Panc1 (cell line): Measurements from ENCODE around the gene FAM221B. TPM values are rescaled to one million over a fixed set of nuclear protein-coding genes. Genes with fewer than 3 reads are reported as not detected.

Source experiments
- ATAC-seq: fragments of 200-7000 bp; cut with Tn5 transposase; 2 replicates; pipeline ENCODE4 v1.9.1; 2020; ENCODE audit warnings: mild to moderate bottlenecking, moderate library complexity
- BruUV-seq: library from RNA; stranded (reverse); fragments of 400-500 nt; replicated peaks from 2 replicates; lab custom pipeline; 2021; lab: Mats Ljungman, UMichigan
- CTCF ChIA-PET: fragments of 300-600 bp; sonication (Branson Sonifier 250); formaldehyde crosslinking; loops from one replicate; lab custom pipeline; 2022; ENCODE audit warnings: antibody characterized with exemption; lab: Charles Lee
- POLR2A ChIA-PET: fragments of 300-600 bp; sonication (Branson Sonifier 250); formaldehyde crosslinking; loops from one replicate; lab custom pipeline; 2022; ENCODE audit warnings: antibody characterized with exemption; lab: Charles Lee
- DNase-seq: peaks from one replicate; pipeline ENCODE4 v3.0.0-alpha.2; 2010; ENCODE audit warnings: low read depth, low spot score
- H3K27ac ChIP-seq: 2 replicates; pipeline ENCODE4 v1.5.1; 2011; ENCODE audit warnings: mild to moderate bottlenecking, low read length, inconsistent platforms
- H3K27me3 ChIP-seq: fragments of 200-500 bp; sonication (Bioruptor generic); 2 replicates; pipeline ENCODE4 v1.6.0; 2014; ENCODE audit warnings: low read length, inconsistent platforms; ENCODE audit not compliant: control insufficient read depth, insufficient read depth
- H3K36me3 ChIP-seq: fragments of 200-500 bp; sonication (Bioruptor generic); 2 replicates; pipeline ENCODE4 v1.5.1; 2014; ENCODE audit warnings: inconsistent platforms, mild to moderate bottlenecking, low read length, moderate library complexity; ENCODE audit not compliant: control insufficient read depth, insufficient read depth
- H3K4me1 ChIP-seq: 2 replicates; pipeline ENCODE4 v1.5.1; 2011; ENCODE audit warnings: inconsistent platforms, mild to moderate bottlenecking, low read length, moderate library complexity; ENCODE audit not compliant: control insufficient read depth, insufficient read depth
- H3K4me3 ChIP-seq, 2 experiments: 2 replicates each; pipeline ENCODE4 v1.5.1; 2011 to 2012; ENCODE audit warnings: low read depth in 2 of 2, low read length in 2 of 2, mild to moderate bottlenecking in 2 of 2, inconsistent platforms in 1 of 2, moderate library complexity in 1 of 2
- H3K9me3 ChIP-seq: fragments of 200-500 bp; sonication (Bioruptor generic); 2 replicates; pipeline ENCODE4 v1.5.1; 2014; ENCODE audit warnings: low read depth, mild to moderate bottlenecking, inconsistent platforms, low read length, moderate library complexity; ENCODE audit not compliant: control insufficient read depth, insufficient read depth
- POLR2AphosphoS5 ChIP-seq: IDR thresholded peaks from 2 replicates; pipeline ENCODE4 v1.6.1; 2012; ENCODE audit warnings: mild to moderate bottlenecking, low read depth, low read length, moderate library complexity
- REST ChIP-seq, 2 experiments: IDR thresholded peaks; 2 replicates each; pipeline ENCODE4 v1.6.1; 2011 to 2012; ENCODE audit warnings: low read depth in 2 of 2, control low read depth in 1 of 2, low read length in 1 of 2, mild to moderate bottlenecking in 1 of 2, moderate library complexity in 1 of 2; ENCODE audit not compliant: insufficient read depth in 1 of 2
- SIN3A ChIP-seq: IDR thresholded peaks from 2 replicates; pipeline ENCODE4 v1.6.1; 2012; ENCODE audit warnings: low read depth, mild to moderate bottlenecking, low read length, moderate library complexity, borderline replicate concordance; ENCODE audit not compliant: insufficient read depth
- TCF7L2 ChIP-seq: IDR thresholded peaks from 2 replicates; pipeline ENCODE4 v1.6.1; 2011; ENCODE audit warnings: mild to moderate bottlenecking, low read depth, low read length, inconsistent platforms
- in situ Hi-C: cut with HindIII; loops from 2 replicates; pipeline ENCODE4 v1.10.0; 2016; ENCODE audit warnings: low sequenced_read_pairs, low pct_unique_long_range_greater_than_20kb
- intact Hi-C: fragments of 100-400 bp; cut with micrococcal nuclease; formaldehyde crosslinking; loops from one replicate; pipeline ENCODE4 v1.10.0; 2022; ENCODE audit not compliant: unreplicated experiment
- total RNA-seq: library from RNA; stranded (reverse); gene quantifications from one replicate; pipeline ENCODE4 v1.2.1, GENCODE V29; 2021; ENCODE audit not compliant: unreplicated experiment
- TF ChIP-seq, protein P1 (sequence below): fragments of 450-650 bp; IDR thresholded peaks from 2 replicates; pipeline ENCODE4 v1.5.1; 2017; ENCODE audit warnings: mild to moderate bottlenecking

FAM221B gene
- total RNA-seq, 1 experiment from 2014 or later: not detected

DNA sequence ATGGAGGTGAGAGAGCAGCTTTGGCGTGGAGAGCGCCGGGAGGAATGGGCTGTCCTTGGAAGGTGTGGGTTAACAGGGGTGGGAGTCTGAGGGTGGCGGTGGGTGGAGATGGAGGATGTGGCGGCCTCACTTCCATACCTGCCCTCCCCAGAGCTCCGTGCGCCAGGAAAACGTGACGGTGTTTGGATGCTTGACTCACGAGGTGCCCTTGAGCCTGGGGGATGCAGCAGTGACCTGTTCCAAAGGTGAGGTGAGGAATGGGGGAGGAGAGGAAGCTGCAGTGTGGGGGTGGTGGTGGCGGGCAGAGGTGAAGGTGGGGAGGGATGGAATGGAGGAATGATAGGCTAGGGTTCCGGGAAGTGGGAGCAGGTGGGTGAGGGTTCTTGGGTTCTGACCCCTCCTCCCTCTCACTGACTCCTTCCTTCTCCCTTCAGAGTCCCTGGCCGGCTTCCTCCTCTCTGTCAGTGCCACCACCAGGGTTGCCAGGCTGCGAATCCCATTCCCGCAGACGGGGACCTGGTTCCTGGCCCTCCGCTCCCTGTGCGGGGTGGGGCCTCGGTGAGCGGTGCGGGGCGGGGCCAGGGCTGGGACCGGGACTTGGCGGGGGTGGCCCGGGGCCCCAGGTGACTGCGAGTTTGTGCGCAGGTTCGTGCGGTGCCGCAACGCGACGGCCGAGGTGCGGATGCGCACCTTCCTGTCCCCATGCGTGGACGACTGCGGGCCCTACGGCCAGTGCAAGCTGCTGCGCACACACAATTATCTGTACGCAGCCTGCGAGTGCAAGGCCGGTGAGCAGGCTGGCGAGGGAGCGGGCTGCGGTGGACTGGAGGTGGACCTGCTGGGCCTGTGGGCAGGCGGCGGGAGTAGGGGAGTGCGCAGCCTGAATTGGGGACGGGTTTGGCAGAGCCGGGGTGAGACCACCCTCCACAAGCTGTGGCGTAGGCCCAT is 17.6 kb upstream of the FAM221B start:
- intact Hi-C loops (no loop called here), in situ Hi-C loops (no loop called here)
- ATAC-seq: no peak
- H3K27me3 ChIP-seq: no peaks in the 10 kb centered on the region
- BruUV-seq: no TSS peak
- H3K9me3 ChIP-seq: no peaks in the 10 kb centered on the region
- TF ChIP-seq POLR2AphosphoS5: no peak
- H3K27ac ChIP-seq: no peak overlapping the region
- no peaks in the 10 kb centered on the region; the same call in 1 of the 2 replicates for H3K4me1 ChIP-seq
- no peak overlapping the region for H3K4me3 ChIP-seq
- ChIA-PET CTCF (interaction anchor here (0.7 kb wide), 1 partner anchor 73 kb away, joined by 3 read pairs; no protein-coding TSS in a partner anchor), POLR2A (no interaction called here)
- no peak for DNase-seq
- no peaks in the 10 kb centered on the region for H3K36me3 ChIP-seq

- ATAC-seq (no peak), DNase-seq (no peak)
- TF ChIP-seq SIN3A (no peak), POLR2AphosphoS5 (no peak), REST (IDR thresholded peaks at IDR 0.05; ENCODE audit: insufficient read depth in 1 of 2, low read depth in 2 of 2, low read length in 1 of 2) (no peak), TCF7L2 (no peak)
- TF ChIP-seq, protein P1, sequence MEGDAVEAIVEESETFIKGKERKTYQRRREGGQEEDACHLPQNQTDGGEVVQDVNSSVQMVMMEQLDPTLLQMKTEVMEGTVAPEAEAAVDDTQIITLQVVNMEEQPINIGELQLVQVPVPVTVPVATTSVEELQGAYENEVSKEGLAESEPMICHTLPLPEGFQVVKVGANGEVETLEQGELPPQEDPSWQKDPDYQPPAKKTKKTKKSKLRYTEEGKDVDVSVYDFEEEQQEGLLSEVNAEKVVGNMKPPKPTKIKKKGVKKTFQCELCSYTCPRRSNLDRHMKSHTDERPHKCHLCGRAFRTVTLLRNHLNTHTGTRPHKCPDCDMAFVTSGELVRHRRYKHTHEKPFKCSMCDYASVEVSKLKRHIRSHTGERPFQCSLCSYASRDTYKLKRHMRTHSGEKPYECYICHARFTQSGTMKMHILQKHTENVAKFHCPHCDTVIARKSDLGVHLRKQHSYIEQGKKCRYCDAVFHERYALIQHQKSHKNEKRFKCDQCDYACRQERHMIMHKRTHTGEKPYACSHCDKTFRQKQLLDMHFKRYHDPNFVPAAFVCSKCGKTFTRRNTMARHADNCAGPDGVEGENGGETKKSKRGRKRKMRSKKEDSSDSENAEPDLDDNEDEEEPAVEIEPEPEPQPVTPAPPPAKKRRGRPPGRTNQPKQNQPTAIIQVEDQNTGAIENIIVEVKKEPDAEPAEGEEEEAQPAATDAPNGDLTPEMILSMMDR: no peak
- Histone ChIP-seq H3K27ac (no peak overlapping the region), H3K36me3 (no peaks in the 10 kb centered on the region), H3K9me3 (no peaks in the 10 kb centered on the region), H3K27me3 (no peaks in the 10 kb centered on the region), H3K4me3 (no peak overlapping the region), H3K4me1 (no peaks in the 10 kb centered on the region; the same call in 1 of the 2 replicates)
- CTCF ChIA-PET: no interaction called here
- POLR2A ChIA-PET: no interaction called here
- BruUV-seq: no TSS peak
- in situ Hi-C loops: no loop called here
- intact Hi-C loops: no loop called here
Measured at GRCh38 chr9:35844628-35845270, 16.2 kb upstream of the FAM221B start.
